CD4-positive, alpha-beta T cell (primary cell): Measurements from ENCODE around the gene ATP2A1. TPM values are rescaled to one million over a fixed set of nuclear protein-coding genes. Genes with fewer than 3 reads are reported as not detected.
"Not testable (repeated sequence)": the region's sequence is repeated elsewhere in the genome, so short reads cannot be mapped to it uniquely, and the experiment has no call there.

Experiments
- ATAC-seq: fragments of 200-7000 bp; cut with Tn5 transposase; one replicate; pipeline ENCODE4 v1.10.0; 2022; ENCODE audit warnings: mild to moderate bottlenecking; ENCODE audit not compliant: poor library complexity
- CTCF ChIA-PET: fragments of 350-600 bp; sonication (Branson Sonifier 250); formaldehyde crosslinking; loops from one replicate; lab custom pipeline; 2021; ENCODE audit warnings: antibody characterized with exemption, inconsistent platforms; lab: Charles Lee
- POLR2A ChIA-PET: fragments of 350-600 bp; sonication (Branson Sonifier 250); formaldehyde crosslinking; loops from one replicate; lab custom pipeline; 2021; ENCODE audit warnings: antibody characterized with exemption, inconsistent platforms; lab: Charles Lee
- DNase-seq, 14 experiments: peaks; one replicate each; pipeline ENCODE4 v3.0.0-alpha.2; 2013 to 2020; ENCODE audit warnings: mixed read lengths in 2 of 14
- H3K27ac ChIP-seq, 2 donors: one replicate each; pipeline versions ENCODE4 v1.5.1 to v1.7.0; 2013; ENCODE audit warnings: low read length in 2 of 2, low read depth in 1 of 2, mild to moderate bottlenecking in 1 of 2
- H3K27me3 ChIP-seq, 2 experiments: 1 replicate in 1 of 2; 2 replicates in 1 of 2; pipeline versions ENCODE4 v1.6.1 to v1.7.0; 2013; ENCODE audit warnings: low read length in 2 of 2, control low read depth in 1 of 2, mild to moderate bottlenecking in 1 of 2, moderate library complexity in 1 of 2; ENCODE audit not compliant: insufficient read depth in 2 of 2, control insufficient read depth in 1 of 2
- H3K36me3 ChIP-seq: one replicate; pipeline ENCODE4 v1.6.1; 2013; ENCODE audit warnings: low read length, control low read depth; ENCODE audit not compliant: insufficient read depth
- H3K4me1 ChIP-seq: one replicate; pipeline ENCODE4 v1.6.1; 2013; ENCODE audit warnings: low read length, control low read depth; ENCODE audit not compliant: insufficient read depth
- H3K4me3 ChIP-seq: one replicate; pipeline ENCODE4 v1.5.1; 2013; ENCODE audit warnings: mild to moderate bottlenecking, low read length, moderate library complexity
- H3K9me3 ChIP-seq, 2 experiments: 1 replicate in 1 of 2; 2 replicates in 1 of 2; pipeline versions ENCODE4 v1.6.1 to v1.7.0; 2013; ENCODE audit warnings: low read length in 2 of 2, mild to moderate bottlenecking in 2 of 2, control low read depth in 1 of 2, moderate library complexity in 1 of 2; ENCODE audit not compliant: control insufficient read depth in 1 of 2, insufficient read depth in 1 of 2
- H3K27ac Mint-ChIP-seq: one replicate; pipeline ENCODE4 v1.8.0; 2020; ENCODE audit warnings: mixed read lengths
- H3K27me3 Mint-ChIP-seq: one replicate; pipeline ENCODE4 v1.8.0; 2021; ENCODE audit warnings: mixed read lengths
- H3K36me3 Mint-ChIP-seq: one replicate; pipeline ENCODE4 v1.8.0; 2021; ENCODE audit warnings: low read depth, mixed read lengths
- H3K4me1 Mint-ChIP-seq: one replicate; pipeline ENCODE4 v1.8.0; 2021; ENCODE audit warnings: low read depth, mixed read lengths
- H3K4me3 Mint-ChIP-seq: one replicate; pipeline ENCODE4 v1.8.0; 2020; ENCODE audit warnings: mild to moderate bottlenecking, mixed read lengths
- H3K9me3 Mint-ChIP-seq: one replicate; pipeline ENCODE4 v1.8.0; 2020; ENCODE audit warnings: mixed read lengths
- CTCF ChIP-seq: fragments of 200-600 bp; IDR thresholded peaks from one replicate; pipeline ENCODE4 v1.8.0; 2022; ENCODE audit warnings: antibody characterized with exemption, mild to moderate bottlenecking
- intact Hi-C, 2 experiments: fragments of 100-400 bp; cut with DNase I in 1 of 2; cut with micrococcal nuclease in 1 of 2; formaldehyde crosslinking; loops; one replicate each; pipeline versions ENCODE4 v1.15.1 to v1.9.0; 2023 to 2025; cut with DNase I, micrococcal nuclease
- total RNA-seq, 174 experiments: library from RNA in 2 of 174; stranded (reverse) in 2 of 174; gene quantifications; one replicate each; pipeline ENCODE4 v1.2.3 and lab custom pipeline; 2021 to 2026

ATP2A1 gene
- total RNA-seq, 2 experiments from 2014 or later, result 0.56 to 0.77 TPM

DNA sequence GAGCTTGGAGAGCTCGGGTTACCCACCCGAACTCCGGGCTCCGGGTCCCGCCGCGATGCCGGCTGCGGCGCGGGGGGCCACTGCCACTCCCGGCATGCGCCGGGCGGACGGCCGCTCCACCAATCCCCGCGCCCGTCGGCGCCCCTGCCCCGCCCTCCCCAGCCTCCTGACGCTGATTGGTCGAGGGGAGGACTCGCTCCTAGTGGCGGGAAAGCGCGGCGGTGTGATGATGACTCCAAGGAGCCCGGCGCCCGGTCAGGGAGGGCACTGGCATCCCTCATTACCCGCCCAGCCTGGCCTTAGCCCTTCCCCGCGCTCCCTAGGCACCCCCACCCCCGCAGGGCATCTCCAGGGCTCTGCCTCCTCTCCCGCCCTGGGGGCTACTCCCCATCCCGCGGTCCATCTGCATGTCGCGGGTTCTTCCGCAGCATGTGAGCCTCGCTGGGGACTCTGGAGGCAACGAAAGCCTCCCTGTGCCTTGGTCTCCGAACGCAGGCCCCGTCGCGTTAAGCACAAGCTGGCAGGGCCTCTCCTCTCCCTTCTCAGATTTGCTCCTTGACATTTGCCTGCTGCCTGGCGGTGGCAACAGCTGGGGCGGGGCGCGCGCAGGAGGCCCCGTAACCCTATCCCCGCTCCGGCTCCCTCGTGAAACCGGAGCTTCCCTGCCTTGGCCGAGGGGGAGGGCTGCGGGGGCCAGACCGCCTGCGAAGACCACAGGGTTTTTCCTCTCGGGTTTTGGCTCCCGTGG, 1.7 kb downstream of the ATP2A1 start:
- no peaks in the 10 kb centered on the region for H3K9me3 Mint-ChIP-seq
- POLR2A ChIA-PET, result interaction anchor here (1.4 to 3.2 kb wide), 5 partner anchors 9 to 58 kb away, joined by 4 to 29 read pairs (median 9); partner anchors contain the start of genes ATXN2L, RABEP2, SH2B1 and TUFM
- H3K27me3 Mint-ChIP-seq, result peaks cover 6% of the 10 kb centered on the region
- Histone ChIP-seq H3K4me3 (peak overlapping the region; percentile 95), H3K4me1 (peaks cover 20% of the 10 kb centered on the region), H3K27ac (no peak overlapping the region), H3K9me3 (no peaks in the 10 kb centered on the region), H3K36me3 (no peaks in the 10 kb centered on the region), H3K27me3 (peaks cover 0 to 9% of the 10 kb centered on the region in 2 experiments)
- H3K4me3 Mint-ChIP-seq, result peak overlapping the region; percentile 87
- peaks cover 8% of the 10 kb centered on the region for H3K4me1 Mint-ChIP-seq
- no peak for TF ChIP-seq CTCF
- intact Hi-C loops, result loop anchor here in 1 of 2 experiments (2.0 kb wide), 2 partner anchors 15 to 45 kb away; partner anchors contain the start of gene RABEP2
- CTCF ChIA-PET, result interaction anchor here (1.1 to 1.5 kb wide), 2 partner anchors 34 to 65 kb away, joined by 4 to 5 read pairs; partner anchors contain the start of gene TUFM
- ATAC-seq (peak; percentile 98), DNase-seq (peak; percentile 80 to 92 (median 87))
- H3K27ac Mint-ChIP-seq, result no peak overlapping the region
- no peaks in the 10 kb centered on the region for H3K36me3 Mint-ChIP-seq

DNA sequence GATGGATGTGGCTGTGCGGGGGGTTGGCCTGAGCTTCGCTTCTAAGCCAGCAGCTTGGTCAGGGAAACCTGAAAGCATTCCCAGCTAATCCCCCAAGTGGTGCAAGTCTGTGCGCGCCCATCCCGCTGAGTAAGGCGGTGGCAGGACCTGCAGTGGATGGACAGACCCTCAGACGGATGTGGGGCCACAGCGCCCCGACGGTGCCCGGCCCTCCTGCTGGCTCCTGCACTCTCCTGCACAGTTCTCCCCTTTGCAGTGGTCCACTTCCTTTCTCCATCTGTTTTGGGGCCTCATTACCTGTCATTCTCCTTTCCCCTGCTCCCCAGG, 2.3 kb downstream of the ATP2A1 start:
- ChIA-PET CTCF (interaction anchor here (1.1 kb wide), 1 partner anchor 34 kb away, joined by 4 read pairs; the partner anchor contains the start of gene TUFM), POLR2A (interaction anchor here (2.3 to 3.2 kb wide), 2 partner anchors 16 to 45 kb away, joined by 9 to 29 read pairs; partner anchors contain the start of genes RABEP2 and SH2B1)
- Histone ChIP-seq H3K27me3 (peaks cover 0 to 9% of the 10 kb centered on the region in 2 experiments), H3K36me3 (no peaks in the 10 kb centered on the region), H3K4me3 (peak overlapping the region; percentile 95), H3K27ac (no peak overlapping the region), H3K4me1 (peaks cover 20% of the 10 kb centered on the region), H3K9me3 (no peaks in the 10 kb centered on the region)
- intact Hi-C loops, result loop anchor here in 1 of 2 experiments (2.0 kb wide), 1 partner anchor 44 kb away; the partner anchor contains the start of gene RABEP2
- no peak overlapping the region for H3K27ac Mint-ChIP-seq
- peaks cover 6% of the 10 kb centered on the region for H3K27me3 Mint-ChIP-seq
- H3K4me1 Mint-ChIP-seq, result peaks cover 8% of the 10 kb centered on the region
- no peak for DNase-seq
- H3K36me3 Mint-ChIP-seq, result no peaks in the 10 kb centered on the region
- no peak for TF ChIP-seq CTCF
- H3K4me3 Mint-ChIP-seq, result peak overlapping the region; percentile 86
- no peaks in the 10 kb centered on the region for H3K9me3 Mint-ChIP-seq
- ATAC-seq, result no peak

GRCh38 chr16:28880955-28881354, 2.7 kb downstream of the ATP2A1 start:
- peaks cover 20% of the 10 kb centered on the region for H3K4me1 ChIP-seq
- intact Hi-C loops, result loop anchor here in 1 of 2 experiments (2.0 kb wide), 1 partner anchor 44 kb away; the partner anchor contains the start of gene RABEP2
- TF ChIP-seq CTCF, result no peak
- no peaks in the 10 kb centered on the region for H3K9me3 ChIP-seq
- Mint-ChIP-seq H3K27me3 (peaks cover 6% of the 10 kb centered on the region), H3K4me3 (peak overlapping the region; percentile 86), H3K4me1 (peaks cover 8% of the 10 kb centered on the region), H3K36me3 (no peaks in the 10 kb centered on the region), H3K27ac (peak overlapping the region; percentile 3), H3K9me3 (no peaks in the 10 kb centered on the region)
- H3K27me3 ChIP-seq, result peaks cover 0 to 9% of the 10 kb centered on the region in 2 experiments
- H3K4me3 ChIP-seq, result no peak overlapping the region
- POLR2A ChIA-PET, result interaction anchor here (3.2 kb wide), 1 partner anchor 17 kb away, joined by 29 read pairs; the partner anchor contains the start of gene SH2B1
- CTCF ChIA-PET, result interaction anchor here (1.0 kb wide), 1 partner anchor 64 kb away, joined by 5 read pairs; no protein-coding TSS in a partner anchor
- ATAC-seq, result no peak
- no peaks in the 10 kb centered on the region for H3K36me3 ChIP-seq
- no peak overlapping the region for H3K27ac ChIP-seq
- DNase-seq, result no peak

DNA sequence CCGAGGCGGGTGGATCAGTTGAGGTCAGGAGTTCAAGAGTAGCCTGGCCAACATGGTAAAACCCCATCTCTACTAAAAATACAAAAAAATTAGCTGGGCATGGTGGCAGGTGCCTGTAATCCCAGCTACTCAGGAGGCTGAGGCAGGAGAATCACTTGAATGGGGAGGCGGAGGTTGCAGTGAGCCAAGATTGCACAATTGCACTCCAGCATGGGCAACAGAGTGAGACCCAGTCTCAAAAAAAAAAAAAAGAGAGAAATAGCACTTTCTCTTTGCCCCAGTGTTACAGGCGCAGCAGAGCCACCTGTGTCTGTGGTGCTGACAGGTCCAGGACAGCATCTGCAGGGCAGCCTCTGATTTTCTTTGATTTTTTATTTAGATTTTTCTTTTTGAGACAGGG, 3.3 kb downstream of the ATP2A1 start:
- intact Hi-C loops, result loop anchor here in 1 of 2 experiments (2.0 kb wide), 1 partner anchor 43 kb away; the partner anchor contains the start of gene RABEP2
- H3K9me3 Mint-ChIP-seq, H3K27me3 Mint-ChIP-seq, ATAC-seq, DNase-seq, POLR2A ChIA-PET, H3K27ac ChIP-seq, H3K27ac Mint-ChIP-seq, H3K36me3 ChIP-seq, H3K27me3 ChIP-seq, H3K4me3 ChIP-seq, H3K9me3 ChIP-seq, H3K36me3 Mint-ChIP-seq, H3K4me1 Mint-ChIP-seq: not testable (repeated sequence)
- peak overlapping the region; percentile 86 for H3K4me3 Mint-ChIP-seq
- H3K4me1 ChIP-seq, result peaks cover 20% of the 10 kb centered on the region
- CTCF ChIA-PET, result interaction anchor here (1.0 kb wide), 1 partner anchor 64 kb away, joined by 5 read pairs; no protein-coding TSS in a partner anchor
